IMR-90 (cell line): ENCODE measurements around the gene CYB561D1. TPM values are rescaled to one million over a fixed set of nuclear protein-coding genes. Genes with fewer than 3 reads are reported as not detected.

Source experiments
- ATAC-seq: fragments of 200-7000 bp; cut with Tn5 transposase; 2 replicates; pipeline ENCODE4 v1.9.1; 2020; ENCODE audit warnings: low read depth, mild to moderate bottlenecking, moderate library complexity
- BruUV-seq: library from RNA; stranded (reverse); fragments of 400-500 nt; replicated peaks from 2 replicates; lab custom pipeline; 2021; lab: Mats Ljungman, UMichigan
- CTCF ChIA-PET: fragments of 300-600 bp; formaldehyde crosslinking; extraction: SDS; loops from one replicate; lab custom pipeline; 2021; ENCODE audit warnings: antibody characterized with exemption; lab: Yijun Ruan, JAX
- POLR2A ChIA-PET: fragments of 300-600 bp; sonication (Branson Sonifier 250); formaldehyde crosslinking; loops from one replicate; lab custom pipeline; 2022; ENCODE audit warnings: antibody characterized with exemption; ENCODE audit not compliant: unreplicated experiment; lab: Charles Lee
- DNase-seq: peaks from one replicate; pipeline ENCODE4 v3.0.0; 2013
- H2AFZ ChIP-seq: replicated peaks from 2 replicates; pipeline ENCODE3; 2013; ENCODE audit warnings: low read length, mild to moderate bottlenecking; ENCODE audit not compliant: poor library complexity
- H2AK5ac ChIP-seq: 2 replicates; pipeline ENCODE4 v1.6.1; 2013; ENCODE audit warnings: low read depth, low read length, inconsistent platforms
- H2AK9ac ChIP-seq: replicated peaks from 2 replicates; pipeline ENCODE3; 2013; ENCODE audit warnings: mild to moderate bottlenecking, low read depth, low read length, moderate library complexity; ENCODE audit not compliant: poor library complexity
- H2BK120ac ChIP-seq: 2 replicates; pipeline ENCODE4 v1.6.1; 2013; ENCODE audit warnings: low read depth, low read length, inconsistent platforms
- H2BK15ac ChIP-seq: 3 replicates; pipeline ENCODE4 v1.6.1; 2013; ENCODE audit warnings: low read depth, low read length, inconsistent platforms
- H2BK20ac ChIP-seq: 2 replicates; pipeline ENCODE4 v1.6.1; 2013; ENCODE audit warnings: low read depth, mild to moderate bottlenecking, inconsistent platforms, low read length, moderate library complexity
- H2BK5ac ChIP-seq: 2 replicates; pipeline ENCODE4 v1.6.1; 2013; ENCODE audit warnings: mild to moderate bottlenecking, low read depth, low read length, inconsistent platforms; ENCODE audit not compliant: poor library complexity, severe bottlenecking
- H3K14ac ChIP-seq: replicated peaks from 2 replicates; pipeline ENCODE4 v1.6.1; 2013; ENCODE audit warnings: low read depth, low read length, inconsistent platforms
- H3K18ac ChIP-seq: 2 replicates; pipeline ENCODE4 v1.6.1; 2013; ENCODE audit warnings: low read depth, low read length, control low read depth
- H3K23ac ChIP-seq: 2 replicates; pipeline ENCODE4 v1.6.1; 2013; ENCODE audit warnings: low read depth, low read length, inconsistent platforms
- H3K27ac ChIP-seq: 2 replicates; pipeline ENCODE4 v1.5.1; 2013; ENCODE audit warnings: mild to moderate bottlenecking, control low read depth, low read length; ENCODE audit not compliant: insufficient read depth
- H3K27me3 ChIP-seq: 2 replicates; pipeline ENCODE4 v1.6.1; 2013; ENCODE audit warnings: low read length; ENCODE audit not compliant: control insufficient read depth, insufficient read depth
- H3K36me3 ChIP-seq: 2 replicates; pipeline ENCODE4 v1.6.1; 2013; ENCODE audit warnings: low read length, mixed read lengths; ENCODE audit not compliant: control insufficient read depth, insufficient read depth
- H3K4ac ChIP-seq: 2 replicates; pipeline ENCODE4 v1.6.1; 2013; ENCODE audit warnings: low read depth, low read length, inconsistent platforms
- H3K4me1 ChIP-seq: 2 replicates; pipeline ENCODE4 v1.6.1; 2013; ENCODE audit warnings: low read length, mixed read lengths; ENCODE audit not compliant: control insufficient read depth, insufficient read depth
- H3K4me2 ChIP-seq: 2 replicates; pipeline ENCODE4 v1.6.1; 2013; ENCODE audit warnings: low read depth, mild to moderate bottlenecking, control low read depth, low read length, moderate library complexity
- H3K4me3 ChIP-seq: 2 replicates; pipeline ENCODE4 v1.5.1; 2013; ENCODE audit warnings: low read depth, mild to moderate bottlenecking, control low read depth, low read length, moderate library complexity; ENCODE audit not compliant: insufficient read depth
- H3K56ac ChIP-seq: 2 replicates; pipeline ENCODE4 v1.6.1; 2013; ENCODE audit warnings: low read length, inconsistent platforms; ENCODE audit not compliant: insufficient read depth; ENCODE audit errors: extremely low read depth
- H3K79me1 ChIP-seq, 2 experiments: 2 replicates each; pipeline ENCODE4 v1.6.1; 2013; ENCODE audit warnings: low read length in 2 of 2, inconsistent platforms in 1 of 2, low read depth in 1 of 2
- H3K9ac ChIP-seq: 2 replicates; pipeline ENCODE4 v1.6.1; 2013; ENCODE audit warnings: low read depth, low read length, control low read depth
- H3K9me1 ChIP-seq: 2 replicates; pipeline ENCODE4 v1.6.1; 2013; ENCODE audit warnings: low read length, inconsistent platforms; ENCODE audit not compliant: insufficient read depth
- H3K9me3 ChIP-seq: 2 replicates; pipeline ENCODE4 v1.6.1; 2013; ENCODE audit warnings: low read length; ENCODE audit not compliant: control insufficient read depth, insufficient read depth
- H4K20me1 ChIP-seq: 2 replicates; pipeline ENCODE4 v1.6.1; 2013; ENCODE audit warnings: low read length, inconsistent platforms; ENCODE audit not compliant: insufficient read depth
- H4K5ac ChIP-seq: 2 replicates; pipeline ENCODE4 v1.6.1; 2013; ENCODE audit warnings: mild to moderate bottlenecking, low read depth, low read length, control low read depth
- H4K8ac ChIP-seq, 2 experiments: 2 replicates each; pipeline ENCODE4 v1.6.1; 2013; ENCODE audit warnings: low read depth in 2 of 2, low read length in 2 of 2, control low read depth in 1 of 2, inconsistent platforms in 1 of 2
- H4K91ac ChIP-seq: 2 replicates; pipeline ENCODE4 v1.6.1; 2013; ENCODE audit warnings: low read depth, low read length, inconsistent platforms; ENCODE audit not compliant: insufficient read depth
- BHLHE40 ChIP-seq: fragments of 150-350 bp; IDR thresholded peaks from 2 replicates; pipeline ENCODE4 v1.6.1; 2016; ENCODE audit warnings: mild to moderate bottlenecking, low read depth, low read length
- CEBPB ChIP-seq: IDR thresholded peaks from 2 replicates; pipeline ENCODE4 v1.6.1; 2012; ENCODE audit warnings: low read depth, low read length, improper control_type of control experiment
- CHD1 ChIP-seq: IDR thresholded peaks from 2 replicates; pipeline ENCODE4 v1.6.1; 2012; ENCODE audit warnings: low read depth, low read length, improper control_type of control experiment
- CTCF ChIP-seq: conservative IDR thresholded peaks from 2 replicates; pipeline ENCODE4 v1.5.1; 2012; ENCODE audit warnings: mild to moderate bottlenecking, low read depth, low read length, improper control_type of control experiment
- ELK1 ChIP-seq: fragments of 150-350 bp; IDR thresholded peaks from 2 replicates; pipeline ENCODE4 v1.6.1; 2016; ENCODE audit warnings: low read depth, mild to moderate bottlenecking, low read length, moderate library complexity, borderline replicate concordance
- FOS ChIP-seq: fragments of 150-350 bp; IDR thresholded peaks from 2 replicates; pipeline ENCODE4 v1.6.1; 2016; ENCODE audit warnings: low read depth, low read length
- MAFK ChIP-seq: IDR thresholded peaks from 2 replicates; pipeline ENCODE4 v1.6.1; 2012; ENCODE audit warnings: low read depth, low read length, improper control_type of control experiment
- MAZ ChIP-seq: IDR thresholded peaks from 2 replicates; pipeline ENCODE4 v1.6.1; 2012; ENCODE audit warnings: low read depth, mild to moderate bottlenecking, low read length, improper control_type of control experiment, moderate library complexity, borderline replicate concordance
- MXI1 ChIP-seq: IDR thresholded peaks from 2 replicates; pipeline ENCODE4 v1.6.1; 2012; ENCODE audit warnings: low read depth, mild to moderate bottlenecking, low read length, moderate library complexity, borderline replicate concordance
- NFE2L2 ChIP-seq: fragments of 150-350 bp; IDR thresholded peaks from 2 replicates; pipeline ENCODE4 v1.6.1; 2016; ENCODE audit warnings: low read depth, mild to moderate bottlenecking, low read length
- POLR2A ChIP-seq: IDR thresholded peaks from 2 replicates; pipeline ENCODE4 v1.6.1; 2012; ENCODE audit warnings: mild to moderate bottlenecking, low read depth, low read length
- RAD21 ChIP-seq: IDR thresholded peaks from 2 replicates; pipeline ENCODE4 v1.6.1; 2012; ENCODE audit warnings: low read length, improper control_type of control experiment
- RCOR1 ChIP-seq: IDR thresholded peaks from 2 replicates; pipeline ENCODE4 v1.6.1; 2012; ENCODE audit warnings: mild to moderate bottlenecking, low read length, improper control_type of control experiment; ENCODE audit not compliant: insufficient replicate concordance
- RFX5 ChIP-seq: IDR thresholded peaks from 2 replicates; pipeline ENCODE4 v1.8.0; 2012; ENCODE audit warnings: low read depth, mild to moderate bottlenecking, low read length, moderate library complexity
- SMC3 ChIP-seq: fragments of 150-350 bp; IDR thresholded peaks from 2 replicates; pipeline ENCODE4 v1.6.1; 2016; ENCODE audit warnings: low read depth, mild to moderate bottlenecking, antibody characterized with exemption, low read length, moderate library complexity
- USF2 ChIP-seq: fragments of 150-350 bp; IDR thresholded peaks from 2 replicates; pipeline ENCODE4 v1.6.1; 2017; ENCODE audit warnings: mild to moderate bottlenecking, antibody characterized with exemption, low read length, low read depth
- WGBS, 2 experiments: methylation state at CpG; one replicate each; pipeline versions ENCODE4 v1.1.5 to v1.1.7; 2013; ENCODE audit warnings: missing lambda C conversion rate in 2 of 2; ENCODE audit not compliant: insufficient read length in 1 of 2; ENCODE audit errors: extremely low coverage in 2 of 2; 5-methylcytosine and 5-hydroxymethylcytosine counted together
- dilution Hi-C: fragments of 300-500 bp; cut with HindIII; formaldehyde crosslinking; loops from one replicate; pipeline ENCODE4 v1.14.3; 2018; ENCODE audit warnings: low sequenced_read_pairs; ENCODE audit not compliant: unreplicated experiment
- in situ Hi-C: fragments of 300-500 bp; cut with MboI; formaldehyde crosslinking; loops from 3 replicates; pipeline ENCODE4 v1.14.3; 2019; ENCODE audit warnings: low sequenced_read_pairs, inconsistent platforms, mixed read lengths
- intact Hi-C: fragments of 100-400 bp; cut with micrococcal nuclease; formaldehyde crosslinking; loops from 2 replicates; pipeline ENCODE4 v1.10.0; 2022
- polyA plus RNA-seq, 3 experiments: library from polyadenylated mRNA; depleted of rRNA; stranded (reverse); fragments of >200 nt; gene quantifications; 2 replicates each; pipeline ENCODE4 v1.2.3, GENCODE V29; 2012; ENCODE audit warnings: low replicate concordance in 1 of 3
- total RNA-seq: library from RNA; depleted of rRNA; stranded (reverse); fragments of >200 nt; gene quantifications from 2 replicates; pipeline ENCODE4 v1.2.3, GENCODE V29; 2012

The CYB561D1 gene
- total and polyA plus RNA-seq, 2 of the 4 experiments (the other 2 are of a cell fraction) = 5.7 to 8.1 TPM

GRCh38 chr1:109495738-109496137 is 1.8 kb downstream of the CYB561D1 start:
- no TSS peak for BruUV-seq
- Histone ChIP-seq H2AFZ (no peak overlapping the region), H3K4ac (no peak overlapping the region), H2BK15ac (no peak overlapping the region), H4K20me1 (peaks cover 11% of the 10 kb centered on the region; the same call in 1 of the 2 replicates), H3K56ac (no peak overlapping the region), H3K4me3 (no peak overlapping the region), H2BK20ac (no peak overlapping the region), H3K9me3 (no peaks in the 10 kb centered on the region), H3K4me2 (no peak overlapping the region), H4K91ac (no peak overlapping the region), H3K27ac (no peak overlapping the region), H3K9me1 (peaks cover 18% of the 10 kb centered on the region), H3K9ac (no peak overlapping the region), H3K27me3 (no peaks in the 10 kb centered on the region), H3K18ac (no peak overlapping the region), H2BK120ac (no peak overlapping the region), H2AK5ac (no peak overlapping the region), H3K36me3 (peaks cover 13% of the 10 kb centered on the region), H3K79me1 (peaks cover 15 to 52% of the 10 kb centered on the region in 2 experiments), H4K8ac (no peak overlapping the region), H2AK9ac (no peak overlapping the region), H3K23ac (no peak overlapping the region), H2BK5ac (no peak overlapping the region), H3K4me1 (peaks cover 20% of the 10 kb centered on the region), H3K14ac (no peak overlapping the region), H4K5ac (no peak overlapping the region)
- in situ Hi-C loops = loop anchor here (5.0 kb wide), 1 partner anchor 37 kb away; no protein-coding TSS in a partner anchor
- ChIA-PET CTCF (interaction anchor here (8.5 kb wide), 1 partner anchor 37 kb away, joined by 75 read pairs; no protein-coding TSS in a partner anchor), POLR2A (no interaction called here)
- DNase-seq = no peak
- 86% methylated on average over 5 of the region's 7 CpGs; no CpG with 5 or more reads in 1 of the 2 experiments for WGBS, 2 experiments
- no peak for ATAC-seq
- dilution Hi-C loops = no loop called here
- intact Hi-C loops = no loop called here
- TF ChIP-seq POLR2A (no peak), RCOR1 (no peak), CHD1 (no peak), SMC3 (no peak), NFE2L2 (no peak), RFX5 (no peak), BHLHE40 (no peak), MAZ (no peak), MAFK (no peak), CTCF (no peak), ELK1 (no peak), USF2 (no peak), RAD21 (no peak), FOS (no peak), CEBPB (no peak), MXI1 (no peak)
